Fibroblast of lung (primary cell): ENCODE measurements around the gene GSN.

ENCODE experiments used
- CTCF ChIP-seq, 2 donors: IDR thresholded peaks in 1 of 2; conservative IDR thresholded peaks in 1 of 2; 1 replicate in 1 of 2; 2 replicates in 1 of 2; pipeline ENCODE4 v1.5.1; 2011 to 2012; ENCODE audit warnings: low read length in 2 of 2, control low read depth in 1 of 2, inconsistent platforms in 1 of 2, low read depth in 1 of 2, mild to moderate bottlenecking in 1 of 2
- EZH2 ChIP-seq: IDR thresholded peaks from 2 replicates; pipeline ENCODE4 v1.5.1; 2012; ENCODE audit warnings: low read length, control low read depth, mild to moderate bottlenecking; ENCODE audit errors: missing control alignments

- TF ChIP-seq CTCF (conservative IDR thresholded peaks at IDR 0.05 in 1 of 2, IDR thresholded peaks at IDR 0.05 in 1 of 2; ENCODE audit: low read depth in 1 of 2, low read length in 2 of 2) (no peak), EZH2 (no peak)
Observed at GRCh38 chr9:121284733-121285451, 16.9 kb downstream of the GSN start.
